ENCODE measurements around the gene RRP1B.
"Not testable (repeated sequence)": the region's sequence is repeated elsewhere in the genome, so short reads cannot be mapped to it uniquely, and the experiment has no call there.

Gene RRP1B

DNA sequence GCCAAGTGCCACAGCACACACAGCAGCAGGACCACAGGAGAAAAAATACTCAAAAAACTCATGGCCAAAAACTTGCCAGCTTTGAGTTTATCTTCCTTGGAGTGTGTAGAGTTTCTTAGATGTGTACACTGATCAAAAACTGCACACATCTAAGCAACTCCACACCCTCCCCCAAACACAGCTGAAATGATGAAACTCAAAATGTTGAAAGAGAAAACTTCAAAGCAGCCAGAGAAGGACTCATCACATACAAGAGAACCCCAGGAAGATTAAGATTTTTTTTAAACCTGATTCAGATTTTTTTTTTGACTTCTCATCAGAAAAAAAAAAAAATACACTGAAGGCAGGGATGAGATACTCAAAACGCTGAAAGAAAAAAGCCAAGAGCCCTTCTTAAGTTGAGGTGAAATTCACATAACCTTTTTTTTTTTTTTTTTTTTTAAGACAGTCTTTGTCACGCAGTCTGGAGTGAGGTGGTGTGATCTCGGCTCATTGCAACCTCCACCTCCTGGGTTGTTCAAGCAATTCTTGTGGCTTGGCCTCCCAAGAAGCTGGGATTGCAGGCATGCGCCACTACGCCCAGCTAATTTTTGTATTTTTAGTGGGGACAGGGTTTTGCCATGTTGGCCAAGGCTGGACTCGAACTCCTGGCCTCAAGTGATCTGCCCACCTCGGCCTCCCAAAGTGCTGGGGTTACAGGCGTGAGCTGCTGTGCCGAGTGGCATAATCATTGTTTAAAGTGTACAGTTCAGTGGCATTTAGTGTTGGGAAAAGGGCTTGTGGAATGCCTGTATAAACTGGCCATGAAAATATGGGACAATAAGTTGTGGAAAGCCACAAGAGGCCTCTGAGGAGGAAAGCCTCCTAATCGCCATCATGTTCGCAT, 38.6 kb downstream of the RRP1B start:
- TF ChIP-seq, protein P1, sequence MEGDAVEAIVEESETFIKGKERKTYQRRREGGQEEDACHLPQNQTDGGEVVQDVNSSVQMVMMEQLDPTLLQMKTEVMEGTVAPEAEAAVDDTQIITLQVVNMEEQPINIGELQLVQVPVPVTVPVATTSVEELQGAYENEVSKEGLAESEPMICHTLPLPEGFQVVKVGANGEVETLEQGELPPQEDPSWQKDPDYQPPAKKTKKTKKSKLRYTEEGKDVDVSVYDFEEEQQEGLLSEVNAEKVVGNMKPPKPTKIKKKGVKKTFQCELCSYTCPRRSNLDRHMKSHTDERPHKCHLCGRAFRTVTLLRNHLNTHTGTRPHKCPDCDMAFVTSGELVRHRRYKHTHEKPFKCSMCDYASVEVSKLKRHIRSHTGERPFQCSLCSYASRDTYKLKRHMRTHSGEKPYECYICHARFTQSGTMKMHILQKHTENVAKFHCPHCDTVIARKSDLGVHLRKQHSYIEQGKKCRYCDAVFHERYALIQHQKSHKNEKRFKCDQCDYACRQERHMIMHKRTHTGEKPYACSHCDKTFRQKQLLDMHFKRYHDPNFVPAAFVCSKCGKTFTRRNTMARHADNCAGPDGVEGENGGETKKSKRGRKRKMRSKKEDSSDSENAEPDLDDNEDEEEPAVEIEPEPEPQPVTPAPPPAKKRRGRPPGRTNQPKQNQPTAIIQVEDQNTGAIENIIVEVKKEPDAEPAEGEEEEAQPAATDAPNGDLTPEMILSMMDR (IDR thresholded peaks at IDR 0.05; ENCODE audit: low read depth, low read length) = no peak
- H3K4me3 ChIP-seq (replicated peaks in 1 of 2; ENCODE audit: low read depth in 2 of 2, low read length in 2 of 2) = no peak overlapping the region
- peak; percentile 13 to 47 for DNase-seq (ENCODE audit: low read depth in 2 of 2)

DNA sequence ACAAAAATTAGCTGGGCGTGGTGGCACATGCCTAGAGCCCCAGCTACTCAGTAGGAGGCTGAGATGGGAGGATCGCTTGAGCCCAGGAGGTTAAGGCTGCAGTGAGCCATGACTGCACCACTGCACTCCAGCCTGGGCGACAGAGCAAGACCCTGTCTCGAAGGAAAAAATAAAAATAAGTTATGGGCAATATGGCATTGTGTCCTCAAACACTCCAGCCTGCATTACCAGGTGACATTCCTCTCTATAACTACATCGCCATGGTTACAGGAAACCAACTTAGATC, 40.1 kb downstream of the RRP1B start:
- not testable (repeated sequence) for DNase-seq (ENCODE audit: low read depth in 2 of 2); H3K4me3 ChIP-seq (replicated peaks in 1 of 2; ENCODE audit: low read depth in 2 of 2, low read length in 2 of 2)

DNA sequence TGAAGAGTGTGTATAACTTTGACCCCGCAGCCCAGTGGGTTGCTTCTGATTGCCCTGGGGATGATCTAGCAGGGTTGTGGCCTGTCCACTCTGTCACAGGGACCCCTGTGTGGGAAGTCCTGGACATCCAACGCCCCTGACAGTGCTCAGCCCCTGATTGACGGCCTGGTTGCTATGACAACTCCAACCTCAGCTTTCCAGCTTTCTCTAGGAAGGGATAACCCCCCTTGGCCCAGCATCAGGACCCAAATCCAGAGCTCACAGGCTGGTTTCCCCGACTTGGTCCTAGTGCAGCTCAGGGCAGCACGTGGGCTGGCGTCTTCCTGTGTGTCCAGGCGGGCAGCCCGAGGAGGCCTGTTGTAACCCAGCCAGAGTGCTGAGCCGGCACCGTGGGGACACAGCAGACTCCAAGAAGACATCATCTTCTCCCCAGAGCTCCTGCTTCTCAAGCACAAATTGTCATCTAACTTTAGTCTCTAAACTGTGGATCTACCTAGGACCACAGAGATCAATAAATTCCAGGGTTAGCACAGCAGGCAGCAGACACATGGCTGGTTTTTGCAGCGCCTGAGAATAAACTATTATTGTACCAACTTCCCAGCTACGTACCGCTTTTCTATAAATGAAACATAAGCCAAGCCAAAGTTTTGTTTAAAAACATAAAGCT, 40.7 kb downstream of the RRP1B start:
- TF ChIP-seq, protein P1 (IDR thresholded peaks at IDR 0.05; ENCODE audit: low read depth, low read length) = no peak
- DNase-seq (ENCODE audit: low read depth in 2 of 2) = no peak
- no peak overlapping the region for H3K4me3 ChIP-seq (replicated peaks in 1 of 2; ENCODE audit: low read depth in 2 of 2, low read length in 2 of 2)

DNA sequence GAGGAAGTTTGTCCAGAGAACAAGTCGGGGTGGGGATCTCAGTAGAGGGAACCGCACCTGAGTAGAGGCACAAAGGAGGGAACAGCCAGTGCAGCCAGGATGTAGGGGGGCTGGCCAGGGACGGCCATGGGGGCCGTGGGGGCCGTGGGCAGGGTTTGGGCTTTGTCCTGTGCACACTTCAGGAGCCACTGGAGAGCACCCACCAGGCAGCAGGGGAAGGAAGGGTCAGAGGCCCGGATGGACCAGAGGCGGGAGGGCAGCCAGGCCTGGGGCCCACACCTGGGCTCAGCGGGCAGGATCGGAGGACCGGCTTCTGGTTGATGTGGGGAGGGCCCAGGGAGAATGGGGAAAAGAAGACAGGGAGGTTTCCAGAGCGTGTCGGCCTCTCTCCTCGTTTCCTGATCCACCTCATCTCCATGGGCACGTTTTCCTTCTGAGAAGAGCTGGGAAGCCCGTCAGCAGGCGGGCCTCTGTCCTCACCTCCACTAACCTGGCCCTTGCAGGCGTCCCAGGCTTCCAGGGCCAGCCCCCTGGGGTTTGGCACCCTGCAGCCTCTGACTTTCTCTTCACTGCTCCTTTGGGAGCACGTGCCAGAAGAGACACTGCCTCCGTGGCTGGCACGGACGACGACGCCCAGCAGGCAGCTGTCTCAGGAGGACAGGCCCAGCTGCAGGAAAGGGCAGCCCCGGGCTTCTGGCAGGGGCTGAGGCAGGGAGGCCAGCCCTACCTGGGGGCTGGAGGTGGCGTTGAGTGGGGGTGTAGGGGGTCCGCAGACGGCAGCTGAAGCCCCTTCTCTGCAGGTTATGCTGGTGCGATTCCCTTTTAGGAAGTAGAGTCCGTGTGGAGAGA, 42.8 kb downstream of the RRP1B start:
- TF ChIP-seq, protein P1 (IDR thresholded peaks at IDR 0.05; ENCODE audit: low read depth, low read length) = no peak
- H3K4me3 ChIP-seq (replicated peaks in 1 of 2; ENCODE audit: low read depth in 2 of 2, low read length in 2 of 2) = no peak overlapping the region
- DNase-seq (ENCODE audit: low read depth in 2 of 2) = no peak

DNA sequence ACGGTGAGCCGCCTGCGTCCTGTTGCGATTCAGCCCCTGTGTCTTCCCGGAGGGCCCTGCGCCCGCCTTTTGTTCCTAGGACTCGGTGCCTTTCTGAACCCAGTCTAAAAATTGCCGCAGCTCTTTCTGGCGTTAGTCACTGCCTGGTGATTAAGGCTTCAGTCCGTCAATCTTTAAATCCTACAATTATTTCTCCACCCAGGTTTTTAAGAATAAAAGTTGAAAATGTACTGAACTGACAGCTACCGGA, 43.4 kb downstream of the RRP1B start:
- no peak overlapping the region for H3K4me3 ChIP-seq (replicated peaks in 1 of 2; ENCODE audit: low read depth in 2 of 2, low read length in 2 of 2)
- TF ChIP-seq, protein P1 (IDR thresholded peaks at IDR 0.05; ENCODE audit: low read depth, low read length) = no peak
- DNase-seq (ENCODE audit: low read depth in 2 of 2) = peak in 1 of 2 donors; percentile 14

DNA sequence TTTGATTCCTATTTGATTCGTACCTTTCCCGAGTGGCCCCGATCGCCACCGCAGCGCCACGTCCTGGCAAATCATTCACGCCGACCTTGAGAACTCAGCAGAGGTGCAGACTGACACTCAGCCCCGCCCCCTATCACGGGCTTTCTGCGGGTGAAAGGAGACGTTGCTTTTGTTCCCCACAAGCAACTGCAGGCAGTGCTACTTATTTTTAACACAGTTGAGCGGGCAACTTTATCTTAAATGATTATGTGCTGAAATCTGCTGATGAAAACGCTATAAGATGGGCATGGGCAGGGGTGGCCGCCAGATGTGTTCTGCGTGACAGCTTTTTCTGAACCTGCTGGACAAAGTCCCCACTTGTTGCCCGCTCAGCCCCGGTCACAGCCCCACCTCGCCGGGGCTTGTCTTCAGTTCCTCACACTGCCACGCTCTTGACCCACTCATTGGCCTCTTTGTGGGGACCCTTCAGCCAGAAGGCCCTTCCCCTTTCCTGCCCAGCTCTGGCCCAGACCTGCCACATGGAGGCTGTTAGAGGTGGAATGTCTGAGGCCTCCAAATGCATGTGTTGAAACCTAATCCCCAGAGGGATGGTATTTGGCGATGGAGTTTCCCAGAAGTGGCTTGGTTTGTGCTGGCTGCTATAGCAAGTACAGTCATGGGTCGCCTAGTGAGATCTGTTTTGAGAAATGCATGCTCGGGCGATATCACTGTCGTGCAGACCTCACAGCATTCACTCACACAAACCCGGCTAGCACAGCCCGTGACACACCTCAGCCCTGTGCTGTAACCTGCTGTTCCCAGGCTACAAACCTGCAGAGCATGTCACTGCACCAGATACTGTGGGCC, 43.9 kb downstream of the RRP1B start:
- H3K4me3 ChIP-seq (replicated peaks in 1 of 2; ENCODE audit: low read depth in 2 of 2, low read length in 2 of 2) = no peak overlapping the region
- TF ChIP-seq, protein P1 (IDR thresholded peaks at IDR 0.05; ENCODE audit: low read depth, low read length) = no peak
- peak; percentile 79 to 88 for DNase-seq (ENCODE audit: low read depth in 2 of 2)
